ENCODE data around the gene PIK3R2. TPM values are rescaled to one million over a fixed set of nuclear protein-coding genes. Genes with fewer than 3 reads are reported as not detected.

Gene PIK3R2
- total RNA-seq, 4 donors from 2014 or later = 14.4 to 33.0 (median 19.8) TPM

DNA sequence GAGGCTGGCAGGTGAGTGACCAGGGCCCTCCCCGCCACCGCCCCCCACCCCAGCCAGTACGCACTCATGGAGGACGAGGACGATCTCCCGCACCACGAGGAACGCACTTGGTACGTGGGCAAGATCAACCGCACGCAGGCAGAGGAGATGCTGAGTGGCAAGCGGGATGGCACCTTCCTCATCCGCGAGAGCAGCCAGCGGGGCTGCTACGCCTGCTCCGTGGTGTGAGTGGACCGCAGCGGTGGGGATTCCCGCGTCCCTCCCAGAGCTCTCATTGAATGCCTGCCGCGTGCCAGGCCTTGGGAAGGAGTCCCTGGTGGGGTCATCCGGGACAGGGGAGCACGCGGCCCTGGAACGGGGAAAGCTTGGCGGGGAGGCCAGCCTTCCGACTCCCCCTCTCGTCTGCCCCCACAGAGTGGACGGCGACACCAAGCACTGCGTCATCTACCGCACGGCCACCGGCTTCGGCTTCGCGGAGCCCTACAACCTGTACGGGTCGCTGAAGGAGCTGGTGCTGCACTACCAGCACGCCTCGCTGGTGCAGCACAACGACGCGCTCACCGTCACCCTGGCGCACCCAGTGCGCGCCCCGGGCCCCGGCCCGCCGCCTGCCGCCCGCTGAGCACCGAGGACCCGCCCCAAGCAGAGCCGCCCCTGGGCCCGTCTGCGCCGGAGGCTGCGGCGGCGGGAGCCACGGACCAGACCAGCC lies 15.9 kb downstream of the PIK3R2 start:
- WGBS, 2 donors = 96 to 97% methylated on average over 44 to 55 of the region's 66 CpGs
- Histone ChIP-seq H3K36me3 (peaks cover 20 to 37% of the 10 kb centered on the region in 2 donors), H3K27me3 (no peaks in the 10 kb centered on the region), H3K27ac (no peak overlapping the region), H3K9me3 (no peaks in the 10 kb centered on the region), H3K4me1 (peaks cover 4 to 5% of the 10 kb centered on the region in 2 donors), H3K4me3 (replicated peaks in 1 of 3) (no peak overlapping the region)
- DNase-seq = no peak
- intact Hi-C loops (cut with DNase I) = no loop called here
- TF ChIP-seq POLR2A (IDR thresholded peaks at IDR 0.05) = no peak
- TF ChIP-seq, protein P1, sequence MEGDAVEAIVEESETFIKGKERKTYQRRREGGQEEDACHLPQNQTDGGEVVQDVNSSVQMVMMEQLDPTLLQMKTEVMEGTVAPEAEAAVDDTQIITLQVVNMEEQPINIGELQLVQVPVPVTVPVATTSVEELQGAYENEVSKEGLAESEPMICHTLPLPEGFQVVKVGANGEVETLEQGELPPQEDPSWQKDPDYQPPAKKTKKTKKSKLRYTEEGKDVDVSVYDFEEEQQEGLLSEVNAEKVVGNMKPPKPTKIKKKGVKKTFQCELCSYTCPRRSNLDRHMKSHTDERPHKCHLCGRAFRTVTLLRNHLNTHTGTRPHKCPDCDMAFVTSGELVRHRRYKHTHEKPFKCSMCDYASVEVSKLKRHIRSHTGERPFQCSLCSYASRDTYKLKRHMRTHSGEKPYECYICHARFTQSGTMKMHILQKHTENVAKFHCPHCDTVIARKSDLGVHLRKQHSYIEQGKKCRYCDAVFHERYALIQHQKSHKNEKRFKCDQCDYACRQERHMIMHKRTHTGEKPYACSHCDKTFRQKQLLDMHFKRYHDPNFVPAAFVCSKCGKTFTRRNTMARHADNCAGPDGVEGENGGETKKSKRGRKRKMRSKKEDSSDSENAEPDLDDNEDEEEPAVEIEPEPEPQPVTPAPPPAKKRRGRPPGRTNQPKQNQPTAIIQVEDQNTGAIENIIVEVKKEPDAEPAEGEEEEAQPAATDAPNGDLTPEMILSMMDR (IDR thresholded peaks at IDR 0.05) = no peak

DNA sequence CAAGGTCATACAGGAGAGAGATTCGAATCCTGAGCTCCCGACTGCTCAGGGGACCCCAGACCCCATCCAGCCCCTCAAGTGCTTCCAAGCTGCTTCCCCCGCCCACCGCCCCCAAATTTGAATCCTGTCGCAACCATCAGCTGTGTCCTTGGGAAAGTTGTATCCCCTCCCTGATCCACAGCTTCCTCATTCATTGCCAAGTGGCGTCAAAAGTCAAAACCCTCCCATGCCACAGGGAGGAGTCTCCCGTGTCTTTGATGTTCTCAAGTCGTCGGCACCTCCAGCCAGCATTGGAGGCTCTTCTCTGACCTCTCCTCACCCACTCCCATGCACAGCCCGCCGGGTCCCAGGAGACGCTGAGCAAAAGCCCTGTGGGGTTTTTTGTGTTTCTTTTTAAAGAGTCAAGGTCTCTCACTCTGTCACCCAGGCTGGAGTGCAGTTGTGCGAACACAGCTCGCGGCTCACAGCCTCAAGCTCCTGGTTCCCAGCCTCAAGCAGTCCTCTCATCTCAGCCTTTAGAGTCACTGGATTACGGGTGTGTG lies 17.8 kb downstream of the PIK3R2 start:
- Histone ChIP-seq H3K27me3 (no peaks in the 10 kb centered on the region), H3K36me3 (peaks cover 19 to 27% of the 10 kb centered on the region in 2 donors), H3K4me3 (replicated peaks in 1 of 3) (no peak overlapping the region), H3K9me3 (no peaks in the 10 kb centered on the region), H3K27ac (no peak overlapping the region), H3K4me1 (peaks cover 5 to 13% of the 10 kb centered on the region in 2 donors)
- no peak for TF ChIP-seq POLR2A (IDR thresholded peaks at IDR 0.05)
- TF ChIP-seq, protein P1 (IDR thresholded peaks at IDR 0.05) = no peak
- 56 to 79% methylated on average over 16 of the region's 16 CpGs for WGBS, 2 donors
- DNase-seq = no peak
- intact Hi-C loops (cut with DNase I) = no loop called here

DNA sequence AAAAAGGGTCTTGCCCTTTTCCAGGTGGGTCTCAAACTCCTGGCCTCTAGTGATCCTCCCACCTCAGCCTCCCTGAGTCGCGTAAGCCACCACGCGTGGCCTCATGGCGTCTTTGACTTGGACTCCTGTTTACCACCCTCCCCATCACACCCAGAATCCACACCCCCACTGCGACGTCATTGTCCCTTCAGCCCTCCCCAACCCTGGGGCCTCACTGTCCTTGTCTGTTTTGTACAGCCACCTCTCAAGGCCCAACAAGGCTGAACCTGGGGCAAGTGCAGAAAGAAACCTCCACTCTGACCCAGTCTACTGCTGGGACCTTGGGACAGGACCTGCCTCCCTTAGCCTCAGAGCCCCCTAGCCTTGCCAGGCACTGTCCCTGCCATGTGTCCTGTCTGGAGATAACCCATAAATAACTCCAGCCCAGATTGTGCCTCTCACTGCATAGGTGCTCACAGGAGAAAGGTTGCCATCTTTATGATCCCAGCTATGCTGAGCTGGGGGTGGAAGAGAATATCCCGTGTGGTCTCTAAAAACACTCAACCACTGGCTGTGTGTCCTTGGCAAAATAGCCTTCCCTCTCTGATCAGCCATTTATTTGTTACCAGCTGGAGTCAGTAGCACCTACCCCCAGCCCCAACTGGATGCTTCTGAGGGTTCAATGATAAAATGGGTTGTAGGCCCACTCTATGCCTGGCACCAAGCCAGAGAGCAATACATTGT lies 18.8 kb downstream of the PIK3R2 start:
- H3K27ac ChIP-seq = no peak overlapping the region
- TF ChIP-seq, protein P1 (IDR thresholded peaks at IDR 0.05) = no peak
- no peak for TF ChIP-seq POLR2A (IDR thresholded peaks at IDR 0.05)
- no peak overlapping the region for H3K4me3 ChIP-seq (replicated peaks in 1 of 3)
- DNase-seq = no peak
- intact Hi-C loops (cut with DNase I) = no loop called here
- no peaks in the 10 kb centered on the region for H3K9me3 ChIP-seq
- 87 to 91% methylated on average over 8 of the region's 8 CpGs for WGBS, 2 donors
- H3K27me3 ChIP-seq = no peaks in the 10 kb centered on the region
- H3K4me1 ChIP-seq = peaks cover 5 to 13% of the 10 kb centered on the region in 2 donors
- H3K36me3 ChIP-seq = peaks cover 15 to 20% of the 10 kb centered on the region in 2 donors

DNA sequence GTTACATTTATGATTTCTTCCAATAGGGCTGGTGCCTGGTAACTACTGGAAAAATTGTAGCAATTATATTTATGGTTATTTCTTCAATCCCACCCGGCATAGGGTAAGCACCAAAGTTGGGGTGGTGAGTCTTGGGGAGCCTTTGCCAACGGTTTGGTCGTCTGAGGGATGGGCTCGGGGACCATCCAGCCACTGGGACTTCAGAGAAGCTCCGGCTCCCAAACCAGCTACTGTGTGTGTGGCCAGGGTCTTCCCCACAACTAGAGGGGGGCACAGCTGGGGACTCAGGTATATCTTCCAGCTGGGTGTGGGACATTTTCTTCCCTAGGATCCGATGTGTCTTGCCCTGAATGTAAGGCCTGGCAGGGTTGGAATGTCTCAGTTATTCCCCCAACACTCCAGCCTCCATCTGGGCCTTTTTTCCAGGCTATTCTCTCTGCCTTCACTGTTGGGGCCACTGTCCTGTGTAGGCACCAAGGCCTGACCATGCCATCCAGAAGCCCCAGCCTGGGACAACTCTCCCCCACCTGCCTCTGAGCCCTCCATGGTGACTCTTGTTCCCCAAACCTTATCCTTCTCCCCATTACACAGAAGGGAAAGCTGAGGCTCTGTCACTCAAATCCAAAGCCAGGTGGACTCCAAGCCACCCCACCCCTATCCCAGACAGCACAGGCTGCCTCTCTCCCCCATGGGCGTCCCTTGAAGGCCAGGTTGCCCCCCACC lies 19.5 kb downstream of the PIK3R2 start:
- Histone ChIP-seq H3K27me3 (no peaks in the 10 kb centered on the region), H3K9me3 (no peaks in the 10 kb centered on the region), H3K4me3 (replicated peaks in 1 of 3) (no peak overlapping the region), H3K36me3 (peaks cover 9 to 14% of the 10 kb centered on the region in 2 donors), H3K4me1 (peaks cover 5 to 13% of the 10 kb centered on the region in 2 donors), H3K27ac (peak overlapping the region; percentile 22 to 89 (median 70))
- 84 to 90% methylated on average over 7 of the region's 7 CpGs for whole genome bisulfite sequencing, 2 donors
- TF ChIP-seq POLR2A (IDR thresholded peaks at IDR 0.05) = no peak
- DNase-seq = no peak
- intact Hi-C loops (cut with DNase I) = no loop called here

DNA sequence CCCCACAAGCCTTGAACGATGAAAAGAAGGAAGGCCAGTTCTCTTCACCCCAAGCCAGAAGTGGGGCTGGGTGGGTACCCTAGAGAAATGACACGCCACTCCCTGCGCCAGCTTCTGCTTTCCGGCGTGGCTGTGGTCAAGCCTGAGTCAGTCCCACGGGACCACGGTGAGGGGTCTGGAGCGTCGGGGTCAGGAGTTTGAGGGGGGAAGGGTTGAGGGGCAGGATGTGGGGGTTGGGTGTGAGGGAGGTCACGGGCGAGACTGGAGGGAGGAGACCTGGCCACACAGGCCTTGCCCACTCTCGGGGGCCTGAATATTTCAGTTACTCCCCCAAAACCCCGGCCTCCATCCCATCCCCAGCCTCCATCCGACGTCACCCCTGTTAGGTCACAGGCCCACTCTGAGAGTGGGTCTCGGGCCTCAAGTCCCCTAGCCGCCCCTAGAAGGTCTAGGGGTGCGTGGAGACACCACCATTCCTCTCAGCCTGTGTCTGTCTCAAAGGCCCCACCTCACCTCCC lies 20.1 kb downstream of the PIK3R2 start:
- DNase-seq = peak in 1 of 2 donors; percentile 32
- intact Hi-C loops (cut with DNase I) = no loop called here
- TF ChIP-seq, protein P1 (IDR thresholded peaks at IDR 0.05) = no peak
- TF ChIP-seq POLR2A (IDR thresholded peaks at IDR 0.05) = no peak
- H3K9me3 ChIP-seq = no peaks in the 10 kb centered on the region
- 62 to 69% methylated on average over 11 to 17 of the region's 18 CpGs for WGBS, 2 donors
- H3K4me1 ChIP-seq = peaks cover 5 to 13% of the 10 kb centered on the region in 2 donors
- H3K4me3 ChIP-seq (replicated peaks in 1 of 3) = peak overlapping the region in 1 of 3 donors; percentile 46
- peak overlapping the region; percentile 22 to 89 (median 70) for H3K27ac ChIP-seq
- peaks cover 4 to 10% of the 10 kb centered on the region in 2 donors for H3K36me3 ChIP-seq
- H3K27me3 ChIP-seq = no peaks in the 10 kb centered on the region
